HG02852 (cell line): ENCODE results near the gene ZFP91.

Experiments used
- ATAC-seq: cut with Tn5 transposase; IDR thresholded peaks from one replicate; pipeline ENCODE4 v1.9.1; 2021; ENCODE audit warnings: mild to moderate bottlenecking, moderate library complexity; ENCODE audit not compliant: unreplicated experiment

ZFP91 gene

GRCh38 chr11:58628446-58628845, 49.6 kb downstream of the ZFP91 start:
- no peak for ATAC-seq

DNA sequence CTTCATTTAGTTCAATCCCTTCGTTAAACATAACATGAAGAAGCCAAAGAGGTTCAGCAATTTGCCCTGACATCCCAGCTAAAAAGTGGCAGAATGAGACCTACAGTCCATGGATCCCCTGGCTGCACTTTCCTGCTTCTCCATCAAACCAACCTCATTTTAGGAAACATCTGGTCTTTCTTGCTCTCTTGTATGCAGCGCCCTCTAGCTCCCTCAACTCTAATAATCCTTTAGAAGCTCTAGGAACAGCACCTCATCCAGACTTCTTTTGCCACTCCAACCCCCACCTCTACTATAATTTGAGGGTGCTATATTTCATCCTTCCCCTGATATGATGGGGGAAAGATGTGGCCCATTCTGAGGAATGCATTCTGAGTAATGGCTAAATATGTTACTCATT, 51.0 kb downstream of the ZFP91 start:
- ATAC-seq, result no peak

DNA sequence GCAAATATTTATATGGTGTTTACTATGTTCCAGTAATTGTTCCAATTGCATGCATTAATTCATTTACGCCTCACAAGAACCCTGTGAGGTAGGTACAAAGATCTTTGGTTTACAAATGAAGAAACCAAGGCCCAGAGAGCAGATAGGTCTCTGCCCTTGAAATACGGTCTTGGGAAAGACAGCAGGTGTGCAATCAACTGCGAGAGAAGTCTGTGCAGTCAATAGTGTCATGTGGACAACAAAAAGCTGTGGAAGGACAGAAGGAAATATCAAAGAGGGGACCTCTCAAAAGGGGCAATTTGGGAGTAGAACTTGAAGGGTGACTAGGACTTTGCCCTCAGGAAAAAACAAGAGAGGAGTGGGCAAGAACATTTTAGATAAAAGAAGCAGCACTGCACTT, 52.5 kb downstream of the ZFP91 start:
- no peak for ATAC-seq

GRCh38 chr11:58632510-58632909, 53.6 kb downstream of the ZFP91 start:
- no peak for ATAC-seq

GRCh38 chr11:58636587-58636986, 57.7 kb downstream of the ZFP91 start:
- no peak for ATAC-seq

GRCh38 chr11:58637371-58637770, 58.5 kb downstream of the ZFP91 start:
- no peak for ATAC-seq

- no peak for ATAC-seq
Observed at GRCh38 chr11:58639103-58639502, 60.2 kb downstream of the ZFP91 start.

DNA sequence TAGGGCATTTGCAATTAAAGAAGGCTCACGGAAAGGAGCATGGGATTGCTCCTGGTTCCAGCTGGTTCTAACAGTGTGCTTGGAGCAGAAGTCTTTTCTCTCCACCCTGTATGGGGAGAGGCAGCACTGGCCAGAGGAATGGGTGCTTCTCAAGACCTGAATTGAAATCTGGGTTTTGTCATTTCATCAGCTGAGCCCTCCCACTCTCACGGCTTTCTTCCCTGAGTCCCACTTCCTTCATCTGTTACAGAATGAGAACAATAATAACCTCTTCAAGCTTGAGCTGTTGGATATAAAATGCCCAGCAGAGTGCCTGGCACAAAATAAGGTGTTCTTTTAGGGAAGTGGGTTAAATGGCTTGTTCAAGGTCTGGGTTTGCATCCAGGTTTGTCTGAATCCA, 60.8 kb downstream of the ZFP91 start:
- no peak for ATAC-seq

DNA sequence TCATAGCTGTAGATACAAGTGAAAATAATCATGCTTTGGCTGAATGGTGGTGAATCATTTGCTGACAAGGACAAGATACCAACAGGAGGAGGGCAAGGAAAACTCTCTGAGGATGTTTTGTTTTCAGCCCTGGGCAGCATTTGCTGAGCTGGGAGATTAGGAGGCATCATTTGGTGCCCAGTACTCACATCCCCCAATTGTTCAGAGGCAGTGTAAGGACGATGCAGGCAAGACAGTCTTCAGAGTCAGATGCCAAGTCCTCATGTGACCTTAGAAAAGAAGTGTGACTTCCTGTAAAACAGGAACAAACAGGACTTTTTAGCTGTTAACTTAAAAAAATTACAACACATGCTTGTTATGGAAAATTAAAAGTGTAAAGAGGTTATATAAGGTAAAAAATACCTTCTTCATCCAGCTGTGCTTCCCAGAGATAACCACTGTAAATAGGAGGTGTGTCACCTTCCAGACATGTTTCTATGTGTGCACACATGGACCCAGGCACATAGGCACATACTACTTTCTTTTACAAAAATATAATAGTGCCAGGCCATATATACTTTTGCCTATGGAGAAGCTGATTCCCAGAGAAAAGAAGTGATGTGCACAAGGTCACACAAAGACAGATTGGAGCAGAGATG, 61.6 kb downstream of the ZFP91 start:
- ATAC-seq, result no peak

DNA sequence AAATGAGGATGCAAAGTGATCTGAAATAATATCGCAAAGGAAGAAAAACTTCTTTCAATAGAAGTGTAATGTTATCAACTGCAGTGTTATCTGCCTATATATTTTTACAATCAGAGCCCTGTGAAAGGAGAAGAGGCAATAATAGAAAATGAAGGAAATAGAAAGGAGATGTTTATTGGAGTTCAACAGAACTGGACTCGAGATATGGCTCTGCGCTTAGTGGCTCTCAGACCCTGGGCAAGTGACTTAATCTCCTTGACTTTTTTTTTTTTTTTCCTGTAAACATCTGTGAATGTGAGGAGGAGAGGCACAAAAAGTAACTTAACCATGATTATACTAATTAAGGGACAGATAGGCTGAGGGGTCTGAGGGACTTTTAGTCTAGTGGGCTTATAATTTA, 62.5 kb downstream of the ZFP91 start:
- ATAC-seq, result no peak

GRCh38 chr11:58641803-58642581, 63.1 kb downstream of the ZFP91 start:
- ATAC-seq, result no peak

DNA sequence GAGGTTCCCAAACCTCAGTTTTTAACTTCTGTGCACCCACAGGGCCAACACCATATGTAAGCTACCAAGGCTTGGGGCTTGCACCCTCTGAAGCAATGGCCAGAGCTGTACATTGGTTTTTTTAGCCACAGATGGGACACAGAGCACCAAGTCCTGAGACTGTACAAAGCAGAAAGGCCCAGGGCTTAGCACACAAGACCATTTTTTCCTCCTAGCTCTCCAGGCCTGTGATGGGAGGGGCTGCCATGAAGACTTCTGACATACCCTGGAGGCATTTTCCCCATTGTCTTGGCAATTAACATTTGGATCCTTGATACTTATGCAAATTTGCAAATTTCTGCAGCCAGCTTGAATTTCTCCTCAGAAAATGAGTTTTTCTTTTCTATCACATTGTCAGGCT, 67.0 kb downstream of the ZFP91 start:
- no peak for ATAC-seq

GRCh38 chr11:58647141-58647699, 68.4 kb downstream of the ZFP91 start:
- peak; percentile 81 for ATAC-seq

GRCh38 chr11:58647866-58648265, 69.0 kb downstream of the ZFP91 start:
- peak; percentile 6 for ATAC-seq

- ATAC-seq, result no peak
Observed at GRCh38 chr11:58649623-58650022, 70.8 kb downstream of the ZFP91 start.

- no peak for ATAC-seq
Observed at GRCh38 chr11:58650496-58650895, 71.6 kb downstream of the ZFP91 start.

GRCh38 chr11:58652726-58653280, 73.9 kb downstream of the ZFP91 start:
- ATAC-seq, result no peak

- ATAC-seq, result peak; percentile 89
Observed at GRCh38 chr11:58654079-58654907, 75.4 kb downstream of the ZFP91 start.

GRCh38 chr11:58654908-58655296, 76.0 kb downstream of the ZFP91 start:
- no peak for ATAC-seq

DNA sequence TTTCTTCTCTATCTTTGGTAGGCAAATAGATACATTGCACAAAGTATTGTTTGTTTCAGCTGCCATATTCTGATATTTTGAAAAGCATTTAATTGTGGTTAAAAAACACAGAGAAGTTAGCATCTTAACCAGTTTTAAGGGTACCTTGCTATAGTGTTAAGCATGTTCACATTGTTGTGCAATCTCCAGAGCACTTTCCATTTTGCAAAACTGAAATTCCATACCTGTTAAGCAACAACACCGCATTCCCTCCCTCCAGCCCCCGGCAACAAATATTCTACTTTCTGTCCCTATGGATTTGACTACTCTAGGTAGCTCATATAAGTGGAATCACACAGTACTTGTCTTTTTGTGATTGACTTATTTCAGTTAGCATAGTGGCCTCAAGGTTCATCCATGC, 77.5 kb downstream of the ZFP91 start:
- no peak for ATAC-seq

- no peak for ATAC-seq
Observed at GRCh38 chr11:58658623-58659022, 79.8 kb downstream of the ZFP91 start.
